ENCODE data around the gene DKKL1.
"Not testable (repeated sequence)": the region's sequence is repeated elsewhere in the genome, so short reads cannot be mapped to it uniquely, and the experiment has no call there.

The DKKL1 gene

DNA sequence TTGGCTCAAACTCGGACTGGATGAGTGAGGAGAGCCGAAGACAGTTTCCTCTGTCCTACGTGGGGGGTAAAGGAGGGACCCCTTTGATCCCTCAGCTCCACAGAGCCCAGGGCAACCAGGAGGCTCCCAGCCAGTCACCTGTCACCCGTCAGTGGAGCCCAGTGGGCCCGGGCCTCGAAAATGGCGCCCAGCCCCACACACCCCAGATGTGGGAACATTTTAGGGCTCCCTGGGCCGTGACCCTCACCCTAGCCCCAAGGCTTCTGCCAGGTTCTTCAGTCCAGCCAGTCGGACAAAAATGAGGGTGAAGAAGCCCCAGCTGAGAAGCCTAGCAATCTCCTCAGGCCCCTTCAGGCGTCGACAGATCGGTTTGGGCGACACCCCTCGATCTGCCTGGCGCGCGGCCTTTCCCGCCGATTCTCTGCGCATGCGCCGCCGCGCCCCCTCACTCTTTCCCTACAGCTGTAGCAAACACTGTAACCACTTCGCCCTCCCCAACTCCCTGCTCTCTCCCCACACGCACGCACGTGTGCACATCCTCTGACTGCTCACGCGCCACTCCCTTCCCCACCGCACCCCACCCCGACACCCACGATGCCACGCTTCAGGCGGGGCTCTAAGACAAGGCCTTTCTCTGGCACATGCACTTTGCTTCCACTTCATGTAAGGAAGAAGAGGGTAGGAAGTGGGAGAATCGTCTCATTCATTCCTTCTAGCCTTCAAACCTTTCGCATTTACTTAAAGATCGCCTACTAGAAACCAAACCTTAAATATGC is 38.7 kb upstream of the DKKL1 start, which contains the start of gene SLC6A16:
SLC6A16 (minus strand) TSS at position 391 of the 776 bp plus-strand sequence. CDS start 13,844 bp downstream, outside the sequence.
- Histone ChIP-seq H2AFZ (ENCODE audit: low read depth, low read length) (no peak within 1 kb of the TSS), H3K4me1 (ENCODE audit: low read length) (peaks cover 48% of the 10 kb centered on the region), H3K27ac (ENCODE audit: low read length) (peak within 1 kb of the TSS; percentile 99), H3K9ac (ENCODE audit: low read length) (peak within 1 kb of the TSS; percentile 26; the same call in 1 of the 2 replicates), H3K9me3 (ENCODE audit: insufficient read depth, low read length) (peaks cover 8% of the 10 kb centered on the region; the same call in 1 of the 2 replicates), H3K4me3 (ENCODE audit: low read length) (no peak within 1 kb of the TSS), H3K79me2 (ENCODE audit: low read length) (peaks cover 11% of the 10 kb centered on the region), H3K4me2 (ENCODE audit: low read length) (peak within 1 kb of the TSS; percentile 61), H4K20me1 (ENCODE audit: insufficient read depth, low read length) (no peaks in the 10 kb centered on the region), H3K27me3 (ENCODE audit: low read depth, low read length) (no peaks in the 10 kb centered on the region), H3K36me3 (replicated peaks; ENCODE audit: low read depth, low read length) (peaks cover 28% of the 10 kb centered on the region)
- TF ChIP-seq CTCF (IDR thresholded peaks at IDR 0.05; ENCODE audit: low read depth, low read length) (no peak), EZH2phosphoT487 (IDR thresholded peaks at IDR 0.05; ENCODE audit: low read depth) (no peak)

- H4K20me1 ChIP-seq (ENCODE audit: insufficient read depth, low read length); H2AFZ ChIP-seq (ENCODE audit: low read depth, low read length); H3K4me3 ChIP-seq (ENCODE audit: low read length); H3K27me3 ChIP-seq (ENCODE audit: low read depth, low read length); H3K9me3 ChIP-seq (ENCODE audit: insufficient read depth, low read length): not testable (repeated sequence)
- peak overlapping the region; percentile 99 for H3K27ac ChIP-seq (ENCODE audit: low read length)
- peaks cover 24% of the 10 kb centered on the region for H3K36me3 ChIP-seq (replicated peaks; ENCODE audit: low read depth, low read length)
- H3K9ac ChIP-seq (ENCODE audit: low read length) = peak overlapping the region; percentile 26; the same call in 1 of the 2 replicates
- H3K4me1 ChIP-seq (ENCODE audit: low read length) = peaks cover 56% of the 10 kb centered on the region
- peaks cover 16% of the 10 kb centered on the region for H3K79me2 ChIP-seq (ENCODE audit: low read length)
- peak overlapping the region; percentile 61 for H3K4me2 ChIP-seq (ENCODE audit: low read length)
These were observed 37.9 kb upstream of the DKKL1 start for GRCh38 chr19:49325756-49326155.

GRCh38 chr19:49326165-49326704 is 37.4 kb upstream of the DKKL1 start:
- peaks cover 8% of the 10 kb centered on the region; the same call in 1 of the 2 replicates for H3K9me3 ChIP-seq (ENCODE audit: insufficient read depth, low read length)
- H4K20me1 ChIP-seq (ENCODE audit: insufficient read depth, low read length) = no peaks in the 10 kb centered on the region
- peak overlapping the region; percentile 60; the same call in 1 of the 2 replicates for H3K9ac ChIP-seq (ENCODE audit: low read length)
- TF ChIP-seq CTCF (IDR thresholded peaks at IDR 0.05; ENCODE audit: low read depth, low read length) (no peak), EZH2phosphoT487 (IDR thresholded peaks at IDR 0.05; ENCODE audit: low read depth) (no peak)
- H3K27ac ChIP-seq (ENCODE audit: low read length) = peak overlapping the region; percentile 99
- peak overlapping the region; percentile 33 for H3K4me3 ChIP-seq (ENCODE audit: low read length)
- no peak overlapping the region for H2AFZ ChIP-seq (ENCODE audit: low read depth, low read length)
- peak overlapping the region; percentile 61 for H3K4me2 ChIP-seq (ENCODE audit: low read length)
- peaks cover 60% of the 10 kb centered on the region for H3K4me1 ChIP-seq (ENCODE audit: low read length)
- H3K79me2 ChIP-seq (ENCODE audit: low read length) = peaks cover 19% of the 10 kb centered on the region
- peaks cover 23% of the 10 kb centered on the region for H3K36me3 ChIP-seq (replicated peaks; ENCODE audit: low read depth, low read length)
- no peaks in the 10 kb centered on the region for H3K27me3 ChIP-seq (ENCODE audit: low read depth, low read length)

DNA sequence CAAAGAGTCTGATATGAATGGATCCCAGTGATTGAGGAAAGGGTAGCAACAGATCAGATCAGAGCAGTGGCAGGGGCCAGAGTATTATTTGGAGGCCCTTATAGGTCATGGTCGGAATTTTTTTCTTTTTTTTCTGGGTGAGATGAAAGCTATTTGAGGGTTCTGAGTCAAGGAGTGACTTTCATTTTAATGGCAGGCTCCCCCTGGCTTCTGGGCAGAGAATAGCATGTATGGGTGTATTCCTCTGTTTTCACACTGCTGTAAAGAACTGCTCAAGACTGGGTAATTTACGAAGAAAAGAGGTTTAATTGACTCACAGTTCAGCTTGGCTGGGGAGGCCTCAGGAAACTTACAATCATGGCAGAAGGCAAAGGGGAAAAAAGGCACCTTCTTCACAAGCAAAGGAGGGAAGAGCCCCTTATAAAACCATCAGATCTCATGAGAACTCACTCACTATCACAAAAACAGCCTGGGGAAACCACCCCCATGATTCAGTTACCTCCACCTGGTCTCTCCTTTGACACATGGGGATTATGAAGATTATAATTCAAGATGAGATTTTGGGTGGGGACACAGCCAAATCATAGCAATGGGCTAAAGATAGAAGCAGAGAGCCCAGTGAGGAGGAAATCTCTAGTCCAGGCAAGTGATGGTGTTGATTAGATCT is 35.7 kb upstream of the DKKL1 start:
- TF ChIP-seq CTCF (IDR thresholded peaks at IDR 0.05; ENCODE audit: low read depth, low read length) = peak; percentile 67
- no peak for TF ChIP-seq EZH2phosphoT487 (IDR thresholded peaks at IDR 0.05; ENCODE audit: low read depth)
- H3K79me2 ChIP-seq (ENCODE audit: low read length) = peaks cover 30% of the 10 kb centered on the region
- peak overlapping the region; percentile 65 for H3K4me2 ChIP-seq (ENCODE audit: low read length)

More for the DNA sequence above, 35.7 kb upstream of the DKKL1 start:
- peaks cover 78% of the 10 kb centered on the region for H3K4me1 ChIP-seq (ENCODE audit: low read length)
- H3K9ac ChIP-seq (ENCODE audit: low read length) = peak overlapping the region; percentile 60
- H4K20me1 ChIP-seq (ENCODE audit: insufficient read depth, low read length) = no peaks in the 10 kb centered on the region
- H3K27me3 ChIP-seq (ENCODE audit: low read depth, low read length) = no peaks in the 10 kb centered on the region
- peaks cover 16% of the 10 kb centered on the region for H3K36me3 ChIP-seq (replicated peaks; ENCODE audit: low read depth, low read length)
- 0 out of 2 replicates have a peak overlapping the region, but pooled peaks have one; percentile 4 for H2AFZ ChIP-seq (ENCODE audit: low read depth, low read length)
- H3K4me3 ChIP-seq (ENCODE audit: low read length) = peak overlapping the region; percentile 53
- H3K27ac ChIP-seq (ENCODE audit: low read length) = peak overlapping the region; percentile 99
- H3K9me3 ChIP-seq (ENCODE audit: insufficient read depth, low read length) = peaks cover 8% of the 10 kb centered on the region; the same call in 1 of the 2 replicates

All from OCI-LY3 (cell line).